Sigmoid colon (tissue), 7 donors: ENCODE results near the gene MAGEF1. TPM values are rescaled to one million over a fixed set of nuclear protein-coding genes. Genes with fewer than 3 reads are reported as not detected.

Source experiments
- DNase-seq: peaks from one replicate; pipeline ENCODE4 v3.0.0-alpha.2; 2019
- H3K27ac ChIP-seq, 4 donors: fragments of 200-600 bp; sonication (generic); one replicate each; pipeline ENCODE4 v1.5.1; 2016 to 2019; ENCODE audit warnings: mild to moderate bottlenecking in 1 of 4
- H3K27me3 ChIP-seq, 3 donors: fragments of 200-600 bp; sonication (generic); one replicate each; pipeline ENCODE4 v1.5.1; 2019; ENCODE audit warnings: mild to moderate bottlenecking in 1 of 3
- H3K36me3 ChIP-seq, 4 donors: fragments of 200-600 bp; sonication (generic); one replicate each; pipeline ENCODE4 v1.5.1; 2016 to 2019
- H3K4me1 ChIP-seq, 4 donors: fragments of 200-600 bp; sonication (generic); one replicate each; pipeline ENCODE4 v1.5.1; 2017 to 2019
- H3K4me3 ChIP-seq, 4 donors: fragments of 200-600 bp; sonication (generic); one replicate each; pipeline ENCODE4 v1.5.1; 2017 to 2019; ENCODE audit warnings: mild to moderate bottlenecking in 2 of 4, moderate library complexity in 1 of 4
- H3K9me3 ChIP-seq, 4 donors: fragments of 200-600 bp in 3 of 4; sonication (generic) in 3 of 4; one replicate each; pipeline versions ENCODE4 v1.5.1 to v1.6.1; 2013 to 2019
- EP300 ChIP-seq, 4 donors: sonication (generic); formaldehyde crosslinking; IDR thresholded peaks; one replicate each; pipeline ENCODE4 v1.6.1; 2017; ENCODE audit warnings: antibody characterized with exemption in 4 of 4
- POLR2A ChIP-seq, 2 donors: fragments of 450-650 bp; IDR thresholded peaks; one replicate each; pipeline ENCODE4 v1.6.1; 2016; ENCODE audit warnings: antibody characterized with exemption in 2 of 2, mild to moderate bottlenecking in 2 of 2, moderate library complexity in 2 of 2
- POLR2AphosphoS5 ChIP-seq, 4 donors: sonication (generic); formaldehyde crosslinking; IDR thresholded peaks; one replicate each; pipeline ENCODE4 v1.6.1; 2017; ENCODE audit warnings: antibody characterized with exemption in 4 of 4
- WGBS, 2 donors: extraction: QIAGEN DNeasy Blood & Tissue Kit; methylation state at CpG; one replicate each; pipeline ENCODE4 v1.1.7; 2013; 5-methylcytosine and 5-hydroxymethylcytosine counted together
- intact Hi-C: fragments of 100-400 bp; cut with DNase I; formaldehyde crosslinking; loops from one replicate; pipeline ENCODE4 v1.15.1; 2023
- polyA plus RNA-seq, 3 donors: library from polyadenylated mRNA; stranded (reverse); fragments of 200-250 nt; gene quantifications; one replicate each; pipeline ENCODE4 v1.2.3, GENCODE V29; 2013
- total RNA-seq, 4 donors: library from RNA; depleted of rRNA; stranded (reverse); fragments of >200 nt; gene quantifications; one replicate each; pipeline ENCODE4 v1.1.0, GENCODE V29; 2016
- TF ChIP-seq, protein P1 (sequence below), 4 experiments: fragments of 450-650 bp in 3 of 4; fragments of 200-600 bp in 1 of 4; IDR thresholded peaks; one replicate each; pipeline ENCODE4 v1.5.1; 2016 to 2019; ENCODE audit warnings: antibody characterized with exemption in 4 of 4, mild to moderate bottlenecking in 3 of 4, moderate library complexity in 2 of 4
- donor health status: healthy with polysubstance abuse.
- donor health status: Bipolar disorder and iron deficiency.
- donor health status: healthy.

Gene MAGEF1
- total and polyA plus RNA-seq, 7 donors: 29.4 to 43.6 (median 32.9) TPM

DNA sequence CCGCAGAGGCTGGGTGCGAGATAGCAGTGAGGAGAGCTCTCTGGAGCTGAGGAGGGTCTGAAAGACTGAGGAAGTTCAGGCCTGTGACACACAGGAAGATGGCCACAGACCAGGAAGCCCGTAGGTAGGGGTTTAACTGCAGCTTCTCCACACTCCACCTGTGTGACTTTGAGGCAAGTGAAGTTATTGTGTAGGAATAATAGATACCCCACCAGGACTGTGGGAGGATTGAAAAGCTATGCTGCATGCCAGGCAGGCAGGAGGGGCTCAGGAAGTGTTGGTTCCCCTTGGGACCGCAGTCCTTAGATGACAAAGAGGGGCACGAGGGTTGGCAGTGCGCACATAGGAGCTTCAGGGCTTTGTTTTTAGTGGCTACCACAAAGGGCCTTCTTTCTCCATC is 50.9 kb downstream of the MAGEF1 start:
- Histone ChIP-seq H3K36me3 (no peaks in the 10 kb centered on the region), H3K9me3 (no peaks in the 10 kb centered on the region), H3K27me3 (no peaks in the 10 kb centered on the region), H3K27ac (no peak overlapping the region), H3K4me1 (no peaks in the 10 kb centered on the region), H3K4me3 (no peak overlapping the region)
- intact Hi-C loops: no loop called here
- TF ChIP-seq, protein P1, sequence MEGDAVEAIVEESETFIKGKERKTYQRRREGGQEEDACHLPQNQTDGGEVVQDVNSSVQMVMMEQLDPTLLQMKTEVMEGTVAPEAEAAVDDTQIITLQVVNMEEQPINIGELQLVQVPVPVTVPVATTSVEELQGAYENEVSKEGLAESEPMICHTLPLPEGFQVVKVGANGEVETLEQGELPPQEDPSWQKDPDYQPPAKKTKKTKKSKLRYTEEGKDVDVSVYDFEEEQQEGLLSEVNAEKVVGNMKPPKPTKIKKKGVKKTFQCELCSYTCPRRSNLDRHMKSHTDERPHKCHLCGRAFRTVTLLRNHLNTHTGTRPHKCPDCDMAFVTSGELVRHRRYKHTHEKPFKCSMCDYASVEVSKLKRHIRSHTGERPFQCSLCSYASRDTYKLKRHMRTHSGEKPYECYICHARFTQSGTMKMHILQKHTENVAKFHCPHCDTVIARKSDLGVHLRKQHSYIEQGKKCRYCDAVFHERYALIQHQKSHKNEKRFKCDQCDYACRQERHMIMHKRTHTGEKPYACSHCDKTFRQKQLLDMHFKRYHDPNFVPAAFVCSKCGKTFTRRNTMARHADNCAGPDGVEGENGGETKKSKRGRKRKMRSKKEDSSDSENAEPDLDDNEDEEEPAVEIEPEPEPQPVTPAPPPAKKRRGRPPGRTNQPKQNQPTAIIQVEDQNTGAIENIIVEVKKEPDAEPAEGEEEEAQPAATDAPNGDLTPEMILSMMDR (IDR thresholded peaks at IDR 0.05): no peak
- TF ChIP-seq EP300 (IDR thresholded peaks at IDR 0.05) (no peak), POLR2A (IDR thresholded peaks at IDR 0.05) (no peak), POLR2AphosphoS5 (IDR thresholded peaks at IDR 0.05) (no peak)
- DNase-seq: no peak
- WGBS, 2 donors: 74 to 95% methylated on average over 6 of the region's 6 CpGs

Other genes starting within 250 kb of the MAGEF1 start
- gene EPHB3, start 150.3 kb downstream of the MAGEF1 start, total RNA-seq: 1 to 10 TPM; 1.8 to 2.8 (median 2.2) TPM
- 10 to 100 TPM in 1 of 3 donors, 1 to 10 TPM in 2; 1.6 to 20.2 (median 1.8) TPM for gene EPHB3, start 150.3 kb downstream of the MAGEF1 start, polyA plus RNA-seq
- 10 to 100 TPM; 34.6 to 64.5 (median 38.4) TPM for gene VPS8, start 100.1 kb upstream of the MAGEF1 start, total RNA-seq
- gene VPS8, start 100.1 kb upstream of the MAGEF1 start, polyA plus RNA-seq: 10 to 100 TPM; 12.0 to 20.4 (median 15.1) TPM